Prostate gland (tissue), 2 donors: ENCODE data around the gene PTPMT1.

ENCODE experiments used
- POLR2A ChIP-seq: fragments of 450-650 bp; IDR thresholded peaks from one replicate; pipeline ENCODE4 v1.6.1; 2016; ENCODE audit warnings: antibody characterized with exemption, mild to moderate bottlenecking
- POLR2AphosphoS5 ChIP-seq: sonication (generic); formaldehyde crosslinking; IDR thresholded peaks from one replicate; pipeline ENCODE4 v1.6.1; 2017; ENCODE audit warnings: antibody characterized with exemption
- TF ChIP-seq, protein P1 (sequence below), 4 experiments: fragments of 200-600 bp in 2 of 4; fragments of 450-650 bp in 2 of 4; sonication (generic) in 2 of 4; IDR thresholded peaks; 1 replicate in 3 of 4; 2 replicates in 1 of 4; pipeline ENCODE4 v1.5.1; 2016 to 2019; ENCODE audit warnings: antibody characterized with exemption in 4 of 4, mild to moderate bottlenecking in 2 of 4, moderate library complexity in 2 of 4

DNA sequence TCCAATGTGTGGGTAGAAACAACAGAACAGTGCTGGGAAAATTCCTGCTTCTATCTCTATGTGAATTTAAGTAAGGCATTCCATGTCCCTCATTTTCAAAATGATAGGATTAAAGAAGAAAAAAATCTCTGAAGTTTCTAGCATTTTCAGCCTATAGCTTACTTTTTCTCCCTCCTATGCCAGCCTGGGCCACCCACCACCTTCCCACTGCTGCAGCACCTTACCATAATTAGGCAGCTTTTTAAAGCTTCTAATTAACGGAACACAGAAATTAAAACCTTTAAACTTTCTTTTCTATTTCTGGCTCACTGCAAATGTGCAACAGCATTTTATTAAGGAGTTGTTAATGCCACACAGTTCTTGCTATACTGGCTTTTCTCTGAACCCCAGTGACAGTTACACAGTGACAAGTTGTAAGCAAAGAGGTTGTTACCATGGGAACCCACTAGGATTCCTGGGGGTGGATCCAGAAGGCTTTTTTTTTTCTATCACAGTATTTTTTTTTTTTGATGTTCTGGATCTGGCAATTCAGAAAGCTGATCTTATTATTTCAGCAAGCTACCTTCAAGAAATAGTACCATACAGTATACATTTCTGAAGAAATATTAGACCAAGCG, 32.7 kb upstream of the PTPMT1 start:
- TF ChIP-seq POLR2A (no peak), POLR2AphosphoS5 (no peak)
- TF ChIP-seq, protein P1, sequence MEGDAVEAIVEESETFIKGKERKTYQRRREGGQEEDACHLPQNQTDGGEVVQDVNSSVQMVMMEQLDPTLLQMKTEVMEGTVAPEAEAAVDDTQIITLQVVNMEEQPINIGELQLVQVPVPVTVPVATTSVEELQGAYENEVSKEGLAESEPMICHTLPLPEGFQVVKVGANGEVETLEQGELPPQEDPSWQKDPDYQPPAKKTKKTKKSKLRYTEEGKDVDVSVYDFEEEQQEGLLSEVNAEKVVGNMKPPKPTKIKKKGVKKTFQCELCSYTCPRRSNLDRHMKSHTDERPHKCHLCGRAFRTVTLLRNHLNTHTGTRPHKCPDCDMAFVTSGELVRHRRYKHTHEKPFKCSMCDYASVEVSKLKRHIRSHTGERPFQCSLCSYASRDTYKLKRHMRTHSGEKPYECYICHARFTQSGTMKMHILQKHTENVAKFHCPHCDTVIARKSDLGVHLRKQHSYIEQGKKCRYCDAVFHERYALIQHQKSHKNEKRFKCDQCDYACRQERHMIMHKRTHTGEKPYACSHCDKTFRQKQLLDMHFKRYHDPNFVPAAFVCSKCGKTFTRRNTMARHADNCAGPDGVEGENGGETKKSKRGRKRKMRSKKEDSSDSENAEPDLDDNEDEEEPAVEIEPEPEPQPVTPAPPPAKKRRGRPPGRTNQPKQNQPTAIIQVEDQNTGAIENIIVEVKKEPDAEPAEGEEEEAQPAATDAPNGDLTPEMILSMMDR (IDR thresholded peaks at IDR 0.05), result no peak
